ENCODE measurements around the gene IGSF21.

Gene IGSF21

DNA sequence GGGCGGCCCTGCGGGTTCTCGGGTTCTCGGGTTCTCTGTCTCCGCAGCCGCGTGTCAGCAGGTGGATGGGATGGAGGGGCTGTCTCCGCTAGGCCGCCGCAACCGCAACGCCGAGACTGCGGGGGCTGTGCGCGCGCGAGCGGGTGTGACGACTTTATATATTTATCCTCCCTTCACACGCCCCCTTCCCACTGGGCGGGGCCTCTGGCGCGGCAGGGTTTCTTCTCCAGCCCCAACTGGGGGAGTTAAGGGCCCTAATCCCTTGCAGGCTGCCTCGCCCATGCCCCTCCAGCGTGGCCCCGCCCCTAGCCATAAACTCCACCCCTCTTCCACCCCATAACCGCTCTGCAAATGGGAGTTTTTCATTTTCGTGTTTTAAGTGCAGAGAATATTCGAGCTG, 3.4 kb downstream of the IGSF21 start:
- Histone ChIP-seq H3K36me3 (replicated peaks; ENCODE audit: low read depth, low read length) (no peaks in the 10 kb centered on the region), H3K27me3 (ENCODE audit: low read depth, low read length) (no peaks in the 10 kb centered on the region), H3K4me1 (ENCODE audit: low read length) (no peaks in the 10 kb centered on the region), H3K9ac (ENCODE audit: low read length) (no peak overlapping the region), H3K9me3 (ENCODE audit: insufficient read depth, low read length) (no peaks in the 10 kb centered on the region), H4K20me1 (ENCODE audit: insufficient read depth, low read length) (no peaks in the 10 kb centered on the region), H3K27ac (ENCODE audit: low read length) (no peak overlapping the region), H3K4me2 (ENCODE audit: low read length) (no peak overlapping the region), H3K4me3 (ENCODE audit: low read length) (no peak overlapping the region), H2AFZ (ENCODE audit: low read depth, low read length) (no peak overlapping the region), H3K79me2 (ENCODE audit: low read length) (no peaks in the 10 kb centered on the region)
- TF ChIP-seq CTCF (IDR thresholded peaks at IDR 0.05; ENCODE audit: low read depth, low read length): no peak
- no peak for TF ChIP-seq EZH2phosphoT487 (IDR thresholded peaks at IDR 0.05; ENCODE audit: low read depth)

GRCh38 chr1:18111605-18112297, 4.2 kb downstream of the IGSF21 start:
- Histone ChIP-seq H2AFZ (ENCODE audit: low read depth, low read length) (no peak overlapping the region), H3K36me3 (replicated peaks; ENCODE audit: low read depth, low read length) (no peaks in the 10 kb centered on the region), H3K27ac (ENCODE audit: low read length) (no peak overlapping the region), H4K20me1 (ENCODE audit: insufficient read depth, low read length) (no peaks in the 10 kb centered on the region), H3K4me3 (ENCODE audit: low read length) (no peak overlapping the region), H3K4me2 (ENCODE audit: low read length) (no peak overlapping the region), H3K27me3 (ENCODE audit: low read depth, low read length) (no peaks in the 10 kb centered on the region), H3K9me3 (ENCODE audit: insufficient read depth, low read length) (no peaks in the 10 kb centered on the region), H3K79me2 (ENCODE audit: low read length) (no peaks in the 10 kb centered on the region), H3K9ac (ENCODE audit: low read length) (no peak overlapping the region), H3K4me1 (ENCODE audit: low read length) (no peaks in the 10 kb centered on the region)
- no peak for TF ChIP-seq EZH2phosphoT487 (IDR thresholded peaks at IDR 0.05; ENCODE audit: low read depth)
- TF ChIP-seq CTCF (IDR thresholded peaks at IDR 0.05; ENCODE audit: low read depth, low read length): no peak

DNA sequence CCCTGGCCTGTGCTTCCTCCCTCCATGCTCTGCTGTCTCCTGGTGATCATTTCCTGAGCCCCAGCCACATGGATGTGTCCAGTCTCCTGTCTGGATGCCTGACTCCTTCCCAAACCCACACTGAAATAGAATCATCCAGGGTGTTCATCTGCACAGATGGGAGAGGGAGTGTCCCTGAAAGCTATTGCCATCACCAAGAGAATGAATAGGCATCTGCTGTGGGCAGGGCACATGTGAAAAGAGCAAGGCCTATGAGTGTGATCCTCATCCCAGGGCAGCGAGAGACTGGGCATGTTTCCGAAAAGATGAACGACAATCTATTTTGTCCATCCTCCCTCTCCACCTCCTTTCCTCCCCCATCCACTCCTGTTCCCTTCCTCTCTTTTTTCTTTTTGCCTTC, 5.0 kb downstream of the IGSF21 start:
- TF ChIP-seq CTCF (IDR thresholded peaks at IDR 0.05; ENCODE audit: low read depth, low read length) (no peak), EZH2phosphoT487 (IDR thresholded peaks at IDR 0.05; ENCODE audit: low read depth) (no peak)
- no peak overlapping the region for H2AFZ ChIP-seq (ENCODE audit: low read depth, low read length)
- H3K9me3 ChIP-seq (ENCODE audit: insufficient read depth, low read length): no peaks in the 10 kb centered on the region
- no peaks in the 10 kb centered on the region for H4K20me1 ChIP-seq (ENCODE audit: insufficient read depth, low read length)
- H3K27ac ChIP-seq (ENCODE audit: low read length): no peak overlapping the region
- no peaks in the 10 kb centered on the region for H3K4me1 ChIP-seq (ENCODE audit: low read length)
- no peaks in the 10 kb centered on the region for H3K27me3 ChIP-seq (ENCODE audit: low read depth, low read length)
- no peak overlapping the region for H3K4me2 ChIP-seq (ENCODE audit: low read length)
- no peak overlapping the region for H3K4me3 ChIP-seq (ENCODE audit: low read length)
- no peaks in the 10 kb centered on the region for H3K36me3 ChIP-seq (replicated peaks; ENCODE audit: low read depth, low read length)
- no peaks in the 10 kb centered on the region for H3K79me2 ChIP-seq (ENCODE audit: low read length)
- H3K9ac ChIP-seq (ENCODE audit: low read length): no peak overlapping the region

GRCh38 chr1:18114726-18115410, 7.3 kb downstream of the IGSF21 start:
- no peaks in the 10 kb centered on the region for H3K36me3 ChIP-seq (replicated peaks; ENCODE audit: low read depth, low read length)
- no peak overlapping the region for H2AFZ ChIP-seq (ENCODE audit: low read depth, low read length)
- no peak overlapping the region for H3K9ac ChIP-seq (ENCODE audit: low read length)
- no peak overlapping the region for H3K4me3 ChIP-seq (ENCODE audit: low read length)
- H3K27me3 ChIP-seq (ENCODE audit: low read depth, low read length): 0 out of 2 replicates have a peak, but pooled peaks cover 3% of the 10 kb centered on the region
- no peaks in the 10 kb centered on the region for H3K79me2 ChIP-seq (ENCODE audit: low read length)
- H3K27ac ChIP-seq (ENCODE audit: low read length): no peak overlapping the region
- H3K9me3 ChIP-seq (ENCODE audit: insufficient read depth, low read length): no peaks in the 10 kb centered on the region
- no peaks in the 10 kb centered on the region for H3K4me1 ChIP-seq (ENCODE audit: low read length)
- TF ChIP-seq CTCF (IDR thresholded peaks at IDR 0.05; ENCODE audit: low read depth, low read length) (no peak), EZH2phosphoT487 (IDR thresholded peaks at IDR 0.05; ENCODE audit: low read depth) (no peak)
- no peak overlapping the region for H3K4me2 ChIP-seq (ENCODE audit: low read length)
- no peaks in the 10 kb centered on the region for H4K20me1 ChIP-seq (ENCODE audit: insufficient read depth, low read length)

All from OCI-LY3 (cell line).